ENCODE data around the gene CSN3. TPM values are rescaled to one million over a fixed set of nuclear protein-coding genes. Genes with fewer than 3 reads are reported as not detected.

CSN3 gene
- total RNA-seq, 3 donors from 2014 or later (not counting 1 experiment from before 2014, with no cell fraction given): not detected

GRCh38 chr4:70251945-70252277, 9.5 kb downstream of the CSN3 start:
- H3K4me1 Mint-ChIP-seq: no peaks in the 10 kb centered on the region
- no peak overlapping the region for H3K4me3 ChIP-seq (ENCODE audit: low read length)
- no peaks in the 10 kb centered on the region for H3K36me3 ChIP-seq (ENCODE audit: control insufficient read depth, insufficient read depth, low read length)
- DNase-seq (no peak), ATAC-seq (no peak)
- H3K9me3 ChIP-seq (ENCODE audit: control insufficient read depth, insufficient read depth, low read length): no peaks in the 10 kb centered on the region
- H3K27me3 ChIP-seq (ENCODE audit: control insufficient read depth, insufficient read depth, low read length): no peaks in the 10 kb centered on the region
- H3K27ac Mint-ChIP-seq: no peak overlapping the region
- H3K4me3 Mint-ChIP-seq: no peak overlapping the region
- intact Hi-C loops (cut with micrococcal nuclease): no loop called here
- no peak overlapping the region for H3K27ac ChIP-seq (ENCODE audit: low read length)
- no peaks in the 10 kb centered on the region for H3K36me3 Mint-ChIP-seq
- no CpG with 5 or more reads among the region's 1 CpG for WGBS (ENCODE audit: insufficient coverage)
- no peaks in the 10 kb centered on the region for H3K27me3 Mint-ChIP-seq (ENCODE audit: low read depth in 2 of 2)
- H3K4me1 ChIP-seq (ENCODE audit: control insufficient read depth, insufficient read depth, low read length): no peaks in the 10 kb centered on the region
- peaks cover 0 to 4% of the 10 kb centered on the region in 2 donors for H3K9me3 Mint-ChIP-seq
- TF ChIP-seq CTCF (IDR thresholded peaks at IDR 0.05): no peak

GRCh38 chr4:70269674-70270073, 27.3 kb downstream of the CSN3 start:
- Mint-ChIP-seq H3K4me3 (no peak overlapping the region), H3K27ac (no peak overlapping the region), H3K4me1 (no peaks in the 10 kb centered on the region), H3K36me3 (no peaks in the 10 kb centered on the region), H3K27me3 (ENCODE audit: low read depth in 2 of 2) (no peaks in the 10 kb centered on the region), H3K9me3 (peaks cover 7 to 10% of the 10 kb centered on the region in 2 donors)
- no peak for TF ChIP-seq CTCF (IDR thresholded peaks at IDR 0.05)
- no peaks in the 10 kb centered on the region for H3K9me3 ChIP-seq (ENCODE audit: control insufficient read depth, insufficient read depth, low read length)
- intact Hi-C loops (cut with micrococcal nuclease): no loop called here
- H3K27ac ChIP-seq (ENCODE audit: low read length): no peak overlapping the region
- H3K4me1 ChIP-seq (ENCODE audit: control insufficient read depth, insufficient read depth, low read length): no peaks in the 10 kb centered on the region
- H3K36me3 ChIP-seq (ENCODE audit: control insufficient read depth, insufficient read depth, low read length): no peaks in the 10 kb centered on the region
- ATAC-seq (no peak), DNase-seq (no peak)
- WGBS (ENCODE audit: insufficient coverage): no CpG with 5 or more reads among the region's 1 CpG
- no peak overlapping the region for H3K4me3 ChIP-seq (ENCODE audit: low read length)
- H3K27me3 ChIP-seq (ENCODE audit: control insufficient read depth, insufficient read depth, low read length): no peaks in the 10 kb centered on the region

GRCh38 chr4:70277121-70277520, 34.7 kb downstream of the CSN3 start:
- H3K36me3 Mint-ChIP-seq: no peaks in the 10 kb centered on the region
- Histone ChIP-seq H3K9me3 (ENCODE audit: control insufficient read depth, insufficient read depth, low read length) (peaks cover 3% of the 10 kb centered on the region), H3K36me3 (ENCODE audit: control insufficient read depth, insufficient read depth, low read length) (no peaks in the 10 kb centered on the region), H3K4me3 (ENCODE audit: low read length) (no peak overlapping the region), H3K4me1 (ENCODE audit: control insufficient read depth, insufficient read depth, low read length) (no peaks in the 10 kb centered on the region), H3K27ac (ENCODE audit: low read length) (no peak overlapping the region), H3K27me3 (ENCODE audit: control insufficient read depth, insufficient read depth, low read length) (no peaks in the 10 kb centered on the region)
- no peak overlapping the region for H3K27ac Mint-ChIP-seq
- H3K9me3 Mint-ChIP-seq: peaks cover 0 to 5% of the 10 kb centered on the region in 2 donors
- H3K4me1 Mint-ChIP-seq: no peaks in the 10 kb centered on the region
- ATAC-seq (no peak), DNase-seq (no peak)
- WGBS (ENCODE audit: insufficient coverage): 100% methylated on average over 2 of the region's 2 CpGs
- no peaks in the 10 kb centered on the region for H3K27me3 Mint-ChIP-seq (ENCODE audit: low read depth in 2 of 2)
- H3K4me3 Mint-ChIP-seq: no peak overlapping the region
- intact Hi-C loops (cut with micrococcal nuclease): no loop called here
- no peak for TF ChIP-seq CTCF (IDR thresholded peaks at IDR 0.05)

DNA sequence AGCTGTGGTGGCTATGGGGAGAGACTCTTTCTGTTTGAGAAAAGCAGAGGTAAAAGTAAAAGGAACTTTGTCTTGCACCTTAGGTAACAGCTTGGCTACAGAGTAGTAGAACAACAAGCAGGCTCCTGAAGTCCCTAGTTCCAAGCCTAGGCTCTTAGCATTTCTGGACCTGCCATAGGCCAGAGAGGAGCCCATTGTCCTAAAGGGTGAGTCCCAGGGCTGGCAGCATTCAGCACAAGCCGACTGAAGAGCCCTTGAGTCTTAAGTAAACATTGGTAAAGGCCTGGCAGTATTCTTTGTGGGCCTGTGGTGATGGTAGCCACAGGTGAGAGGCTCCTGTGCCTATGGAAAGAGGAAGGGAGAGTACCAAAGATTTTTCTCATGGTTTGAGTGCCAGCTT, 38.2 kb downstream of the CSN3 start:
- Histone ChIP-seq H3K27me3 (ENCODE audit: control insufficient read depth, insufficient read depth, low read length) (no peaks in the 10 kb centered on the region), H3K36me3 (ENCODE audit: control insufficient read depth, insufficient read depth, low read length) (no peaks in the 10 kb centered on the region), H3K4me3 (ENCODE audit: low read length) (no peak overlapping the region), H3K27ac (ENCODE audit: low read length) (no peak overlapping the region), H3K4me1 (ENCODE audit: control insufficient read depth, insufficient read depth, low read length) (no peaks in the 10 kb centered on the region), H3K9me3 (ENCODE audit: control insufficient read depth, insufficient read depth, low read length) (peaks cover 3% of the 10 kb centered on the region)
- WGBS (ENCODE audit: insufficient coverage): 55% methylated on average over 1 of the region's 1 CpG
- Mint-ChIP-seq H3K9me3 (peaks cover 2 to 3% of the 10 kb centered on the region in 2 donors), H3K4me1 (no peaks in the 10 kb centered on the region), H3K27ac (no peak overlapping the region), H3K36me3 (no peaks in the 10 kb centered on the region), H3K27me3 (ENCODE audit: low read depth in 2 of 2) (no peaks in the 10 kb centered on the region), H3K4me3 (no peak overlapping the region)
- intact Hi-C loops (cut with micrococcal nuclease): no loop called here
- DNase-seq (no peak), ATAC-seq (no peak)
- no peak for TF ChIP-seq CTCF (IDR thresholded peaks at IDR 0.05)
